Thymus (tissue), 11 donors: ENCODE results near the gene NHLH1. TPM values are rescaled to one million over a fixed set of nuclear protein-coding genes. Genes with fewer than 3 reads are reported as not detected.

ENCODE experiments used
- DNase-seq, 9 donors: peaks; one replicate each; pipeline ENCODE4 v3.0.0-alpha.2; 2013; ENCODE audit warnings: low spot score in 9 of 9, low read depth in 6 of 9, missing footprints in 1 of 9
- H3K27ac ChIP-seq, 2 donors: one replicate each; pipeline ENCODE4 v1.5.1; 2013; ENCODE audit warnings: control low read depth in 1 of 2, low read depth in 1 of 2, low read length in 1 of 2, mild to moderate bottlenecking in 1 of 2, moderate library complexity in 1 of 2
- H3K27me3 ChIP-seq, 2 donors: one replicate each; pipeline ENCODE4 v1.5.1; 2013; ENCODE audit warnings: low read length in 1 of 2; ENCODE audit not compliant: control insufficient read depth in 2 of 2, insufficient read depth in 1 of 2
- H3K36me3 ChIP-seq, 2 donors: one replicate each; pipeline ENCODE4 v1.5.1; 2013; ENCODE audit warnings: low read length in 1 of 2, mild to moderate bottlenecking in 1 of 2, moderate library complexity in 1 of 2; ENCODE audit not compliant: control insufficient read depth in 2 of 2, insufficient read depth in 2 of 2
- H3K4me1 ChIP-seq, 2 donors: one replicate each; pipeline ENCODE4 v1.5.1; 2013; ENCODE audit warnings: low read length in 2 of 2; ENCODE audit not compliant: control insufficient read depth in 2 of 2, insufficient read depth in 2 of 2
- H3K4me3 ChIP-seq, 2 donors: one replicate each; pipeline ENCODE4 v1.5.1; 2013; ENCODE audit warnings: low read length in 2 of 2, control low read depth in 1 of 2, mild to moderate bottlenecking in 1 of 2
- H3K9me3 ChIP-seq, 2 donors: one replicate each; pipeline ENCODE4 v1.5.1; 2013; ENCODE audit warnings: low read length in 1 of 2, mild to moderate bottlenecking in 1 of 2; ENCODE audit not compliant: control insufficient read depth in 2 of 2, insufficient read depth in 1 of 2
- WGBS: extraction: QIAGEN DNeasy Blood & Tissue Kit; methylation state at CpG from one replicate; pipeline ENCODE4 v1.1.7; 2013; 5-methylcytosine and 5-hydroxymethylcytosine counted together
- polyA plus RNA-seq: library from polyadenylated mRNA; stranded (reverse); fragments of 200-250 nt; gene quantifications from one replicate; pipeline ENCODE4 v1.2.3, GENCODE V29; 2013
- total RNA-seq: library from RNA; stranded (reverse); fragments of 120-200 nt; gene quantifications from one replicate; pipeline ENCODE4 v1.2.4, GENCODE V29; 2013
- donor health status: healthy.

The NHLH1 gene
- total and polyA plus RNA-seq, 2 donors: 0.05 to 0.43 TPM

DNA sequence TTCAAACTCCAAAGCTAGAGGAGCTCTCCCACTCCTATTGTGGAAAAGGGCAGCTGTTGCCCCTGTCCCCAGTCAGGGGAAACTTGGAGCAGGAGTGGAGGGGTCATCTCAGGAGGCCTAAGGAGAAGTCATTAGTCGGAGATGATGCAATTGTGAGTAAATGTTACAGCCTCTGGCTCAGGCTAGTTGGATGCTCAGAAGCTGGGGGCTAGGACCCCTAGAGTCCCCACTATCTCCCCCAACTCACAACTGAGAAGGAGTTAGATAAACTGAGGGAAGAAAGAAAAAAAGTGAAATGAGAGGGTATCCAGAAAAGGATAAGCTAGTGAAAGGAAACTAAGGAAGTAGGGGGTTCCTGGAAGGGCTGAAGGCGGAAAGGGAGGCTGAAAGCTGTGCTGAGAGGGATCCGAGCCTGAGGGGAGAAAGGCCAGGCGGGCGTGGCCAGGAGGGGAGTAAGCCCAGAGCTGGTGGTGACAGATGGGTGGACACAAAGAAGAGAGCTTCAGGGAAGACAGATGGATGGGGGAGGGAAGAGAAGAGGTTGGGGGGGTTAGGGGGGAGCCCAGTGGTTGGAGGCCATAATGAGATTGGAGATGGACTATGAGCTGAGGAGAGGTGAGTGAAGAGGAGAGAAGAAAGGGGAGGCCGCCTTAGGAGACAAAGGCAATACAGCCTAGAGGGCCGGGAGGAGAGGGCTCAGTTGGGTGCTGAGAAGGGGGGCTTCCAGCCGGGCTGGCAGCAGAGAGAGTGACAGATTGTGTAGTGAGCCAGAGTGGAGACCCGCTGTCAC is 4.5 kb upstream of the NHLH1 start:
- no peak for DNase-seq
- Histone ChIP-seq H3K9me3 (no peaks in the 10 kb centered on the region), H3K4me1 (no peaks in the 10 kb centered on the region), H3K4me3 (no peak overlapping the region), H3K27me3 (peaks cover 0 to 3% of the 10 kb centered on the region in 2 donors), H3K36me3 (peaks cover 24 to 32% of the 10 kb centered on the region in 2 donors), H3K27ac (no peak overlapping the region)
- WGBS: 96% methylated on average over 9 of the region's 9 CpGs

DNA sequence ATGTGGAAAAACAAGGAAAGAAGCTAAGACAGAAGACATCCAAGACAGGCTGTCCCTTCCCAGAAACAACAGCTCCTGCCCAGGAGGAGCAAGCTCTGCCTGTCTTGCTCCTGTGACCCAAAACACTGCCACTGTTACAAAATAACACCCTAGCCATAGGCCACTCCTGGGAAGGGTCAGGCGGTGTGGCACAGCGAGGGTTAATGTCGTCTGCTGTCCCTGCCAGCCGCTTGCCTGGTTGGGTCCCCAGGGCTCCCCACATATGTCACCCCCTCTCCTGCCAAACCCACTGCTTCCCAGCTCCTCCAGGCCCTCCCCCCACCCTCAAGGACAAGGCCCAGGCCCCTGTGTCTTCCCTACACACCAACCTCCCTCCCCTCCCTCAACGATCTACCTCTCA is 3.9 kb upstream of the NHLH1 start:
- DNase-seq: no peak
- peaks cover 18 to 26% of the 10 kb centered on the region in 2 donors for H3K36me3 ChIP-seq
- H3K27me3 ChIP-seq: peaks cover 0 to 3% of the 10 kb centered on the region in 2 donors
- no peaks in the 10 kb centered on the region for H3K9me3 ChIP-seq
- H3K27ac ChIP-seq: no peak overlapping the region
- H3K4me1 ChIP-seq: no peaks in the 10 kb centered on the region
- WGBS: 88% methylated on average over 5 of the region's 5 CpGs
- H3K4me3 ChIP-seq: no peak overlapping the region

DNA sequence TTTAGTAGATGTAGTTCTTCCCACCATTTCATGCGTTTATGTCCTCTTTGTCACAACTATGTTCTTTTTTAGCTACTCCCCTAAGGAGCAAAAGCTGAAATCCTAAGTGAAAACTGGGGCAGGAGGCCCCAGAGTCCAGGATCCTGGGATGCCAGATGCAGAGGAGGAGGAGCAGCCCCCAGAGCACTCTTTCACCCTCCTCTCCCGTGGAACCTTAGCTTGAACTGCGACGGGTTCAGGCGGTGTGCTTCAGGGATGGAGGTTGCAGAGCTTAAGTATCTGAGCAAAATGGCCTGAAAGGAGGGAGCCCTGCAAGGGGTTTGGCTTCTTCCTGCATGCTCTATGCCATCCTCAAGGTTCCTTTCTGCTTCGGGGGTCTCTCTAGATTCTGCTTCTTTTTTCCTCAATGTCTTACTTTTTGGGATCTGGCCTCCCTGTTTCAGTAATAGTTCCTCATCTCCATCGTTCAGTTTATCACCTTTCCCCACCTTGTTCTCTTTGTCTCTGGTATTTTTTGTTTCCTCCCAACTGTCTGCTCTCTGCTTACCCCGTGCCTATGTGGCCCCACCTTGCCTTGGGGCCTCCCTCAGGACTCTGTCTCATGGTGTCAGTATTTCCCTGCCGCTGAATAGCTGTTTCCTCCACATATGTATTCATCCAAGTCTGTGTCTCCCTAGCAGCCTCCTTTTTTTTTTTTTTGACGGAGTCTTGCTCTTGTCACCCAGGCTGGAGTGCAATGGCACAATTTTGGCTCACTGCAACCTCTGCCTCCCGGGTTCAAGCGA is 2.7 kb upstream of the NHLH1 start:
- WGBS: 86% methylated on average over 12 of the region's 12 CpGs
- peaks cover 11 to 16% of the 10 kb centered on the region in 2 donors for H3K36me3 ChIP-seq
- DNase-seq: no peak
- no peaks in the 10 kb centered on the region for H3K9me3 ChIP-seq
- H3K4me1 ChIP-seq: no peaks in the 10 kb centered on the region
- no peak overlapping the region for H3K4me3 ChIP-seq
- no peak overlapping the region for H3K27ac ChIP-seq
- peaks cover 0 to 3% of the 10 kb centered on the region in 2 donors for H3K27me3 ChIP-seq

DNA sequence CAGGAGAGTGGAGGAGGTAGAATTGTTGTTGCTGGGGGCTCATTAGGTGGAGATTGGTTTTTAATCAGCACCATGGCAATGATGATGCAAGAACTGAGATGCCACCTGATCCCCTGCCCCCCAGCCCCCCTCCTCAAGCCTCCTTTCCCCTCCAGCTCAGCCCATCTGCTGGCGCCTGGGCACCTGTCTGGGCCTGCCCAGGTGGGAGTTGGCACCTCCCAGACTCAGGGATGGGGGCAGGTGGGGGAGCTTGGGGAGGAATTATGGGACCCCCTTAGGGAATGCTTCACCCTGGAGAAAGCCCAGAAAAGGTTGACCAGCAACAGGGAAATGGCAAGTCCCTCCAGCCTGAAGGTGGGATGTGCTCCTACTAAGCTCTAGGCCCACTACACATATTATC is 1.5 kb upstream of the NHLH1 start:
- no peak for DNase-seq
- WGBS: 81% methylated on average over 1 of the region's 1 CpG

DNA sequence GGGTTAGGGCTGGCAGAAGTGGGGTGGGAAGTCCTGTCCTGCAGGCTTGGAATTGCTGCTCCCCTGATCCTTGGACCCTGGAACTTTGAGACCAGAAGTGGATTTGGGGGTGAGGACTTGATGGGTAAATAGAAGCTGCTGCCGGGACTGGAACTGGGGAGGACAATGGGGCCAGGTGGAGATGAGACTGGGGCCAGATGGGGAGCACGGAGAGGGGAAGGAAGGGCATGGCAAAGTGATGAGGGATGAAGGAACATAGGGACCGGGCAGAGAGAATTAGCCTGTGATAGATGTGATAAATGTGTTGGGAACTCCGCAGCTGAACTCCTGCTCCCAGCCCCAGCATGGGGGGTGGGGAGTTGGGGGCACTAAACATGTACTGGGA is 637 bp downstream of the NHLH1 start:
- H3K4me1 ChIP-seq: no peaks in the 10 kb centered on the region
- no peaks in the 10 kb centered on the region for H3K9me3 ChIP-seq
- H3K36me3 ChIP-seq: no peaks in the 10 kb centered on the region
- no peak overlapping the region for H3K4me3 ChIP-seq
- DNase-seq: no peak
- no peak overlapping the region for H3K27ac ChIP-seq
- H3K27me3 ChIP-seq: peaks cover 0 to 3% of the 10 kb centered on the region in 2 donors
- WGBS: 59% methylated on average over 4 of the region's 4 CpGs

More for the DNA sequence above, 1.5 kb upstream of the NHLH1 start:
- H3K9me3 ChIP-seq: no peaks in the 10 kb centered on the region
- H3K36me3 ChIP-seq: peaks cover 2 to 6% of the 10 kb centered on the region in 2 donors
- H3K4me1 ChIP-seq: no peaks in the 10 kb centered on the region
- no peak overlapping the region for H3K4me3 ChIP-seq
- peaks cover 0 to 3% of the 10 kb centered on the region in 2 donors for H3K27me3 ChIP-seq
- H3K27ac ChIP-seq: no peak overlapping the region

DNA sequence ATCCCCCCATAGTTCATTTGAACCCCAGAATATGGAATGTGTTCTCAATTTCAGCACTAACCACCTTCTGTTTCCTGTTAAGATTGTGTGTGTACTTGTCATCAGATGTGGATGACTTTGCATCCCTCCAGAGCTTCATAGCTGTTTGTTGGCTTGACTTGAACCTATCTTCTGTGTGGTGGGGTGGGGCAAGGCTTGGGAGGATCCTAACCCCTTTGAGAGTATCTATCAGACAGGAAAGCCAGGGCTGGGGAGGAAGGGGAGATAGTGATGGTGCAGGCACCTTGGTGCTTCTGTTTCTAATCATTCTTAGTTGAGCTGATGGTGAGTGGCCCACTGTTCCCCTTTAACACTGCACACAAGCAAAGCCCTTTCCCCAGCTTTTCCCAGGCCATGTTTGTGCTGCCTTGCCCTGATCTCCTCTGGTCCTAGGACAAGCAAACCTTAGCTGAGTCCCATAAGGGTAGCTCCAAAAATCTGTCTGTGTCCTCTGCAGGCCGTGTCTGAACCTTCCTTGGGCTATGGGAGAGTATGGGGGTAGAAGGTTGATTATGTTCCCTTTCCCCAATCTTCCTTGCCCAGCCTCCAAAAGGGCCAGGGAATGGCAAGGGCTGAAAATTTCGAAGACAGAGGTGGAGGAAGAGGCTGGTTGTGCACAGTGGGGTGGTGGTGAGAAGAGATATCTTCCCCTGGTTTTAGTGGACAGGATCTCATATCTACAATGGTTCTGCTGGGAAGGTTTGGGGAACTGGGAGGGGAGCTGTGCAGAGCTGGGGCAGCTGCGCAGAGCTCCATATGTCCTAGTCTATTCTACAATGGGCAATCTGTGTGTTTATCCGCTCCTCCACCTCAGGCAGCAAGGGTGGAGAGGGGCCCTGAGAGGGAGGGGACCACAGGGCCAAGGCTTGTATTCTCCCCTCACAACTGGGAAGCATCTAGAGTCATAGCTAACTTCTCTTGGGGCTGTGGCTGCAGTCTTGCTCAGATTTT is 1.4 kb downstream of the NHLH1 start:
- H3K27ac ChIP-seq: no peak overlapping the region
- H3K4me3 ChIP-seq: no peak overlapping the region
- H3K36me3 ChIP-seq: no peaks in the 10 kb centered on the region
- H3K9me3 ChIP-seq: no peaks in the 10 kb centered on the region
- WGBS: 93% methylated on average over 4 of the region's 4 CpGs
- no peak for DNase-seq
- H3K4me1 ChIP-seq: no peaks in the 10 kb centered on the region
- peaks cover 0 to 3% of the 10 kb centered on the region in 2 donors for H3K27me3 ChIP-seq

DNA sequence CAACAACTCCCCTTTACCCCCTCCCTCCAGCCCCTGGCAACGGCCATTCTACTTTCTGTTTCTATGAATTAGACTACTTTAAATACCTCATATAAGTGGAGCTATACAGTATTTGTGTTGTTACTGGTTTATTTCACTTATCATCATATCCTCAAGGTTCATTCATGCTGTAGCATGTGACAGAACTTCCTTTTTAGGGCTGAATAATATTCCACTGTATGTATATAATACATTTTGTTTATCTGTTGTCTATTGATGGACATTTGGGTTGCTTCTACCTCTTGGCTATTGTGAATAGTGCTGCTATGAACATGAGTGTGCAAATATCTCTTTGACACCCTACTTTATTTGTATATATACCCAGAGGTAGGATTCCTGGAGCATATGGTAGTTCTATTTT is 2.2 kb downstream of the NHLH1 start:
- no peak overlapping the region for H3K27ac ChIP-seq
- peaks cover 0 to 3% of the 10 kb centered on the region in 2 donors for H3K27me3 ChIP-seq
- H3K4me1 ChIP-seq: no peaks in the 10 kb centered on the region
- H3K9me3 ChIP-seq: no peaks in the 10 kb centered on the region
- H3K4me3 ChIP-seq: no peak overlapping the region
- DNase-seq: no peak
- H3K36me3 ChIP-seq: no peaks in the 10 kb centered on the region
- 76% methylated on average over 1 of the region's 1 CpG for WGBS

DNA sequence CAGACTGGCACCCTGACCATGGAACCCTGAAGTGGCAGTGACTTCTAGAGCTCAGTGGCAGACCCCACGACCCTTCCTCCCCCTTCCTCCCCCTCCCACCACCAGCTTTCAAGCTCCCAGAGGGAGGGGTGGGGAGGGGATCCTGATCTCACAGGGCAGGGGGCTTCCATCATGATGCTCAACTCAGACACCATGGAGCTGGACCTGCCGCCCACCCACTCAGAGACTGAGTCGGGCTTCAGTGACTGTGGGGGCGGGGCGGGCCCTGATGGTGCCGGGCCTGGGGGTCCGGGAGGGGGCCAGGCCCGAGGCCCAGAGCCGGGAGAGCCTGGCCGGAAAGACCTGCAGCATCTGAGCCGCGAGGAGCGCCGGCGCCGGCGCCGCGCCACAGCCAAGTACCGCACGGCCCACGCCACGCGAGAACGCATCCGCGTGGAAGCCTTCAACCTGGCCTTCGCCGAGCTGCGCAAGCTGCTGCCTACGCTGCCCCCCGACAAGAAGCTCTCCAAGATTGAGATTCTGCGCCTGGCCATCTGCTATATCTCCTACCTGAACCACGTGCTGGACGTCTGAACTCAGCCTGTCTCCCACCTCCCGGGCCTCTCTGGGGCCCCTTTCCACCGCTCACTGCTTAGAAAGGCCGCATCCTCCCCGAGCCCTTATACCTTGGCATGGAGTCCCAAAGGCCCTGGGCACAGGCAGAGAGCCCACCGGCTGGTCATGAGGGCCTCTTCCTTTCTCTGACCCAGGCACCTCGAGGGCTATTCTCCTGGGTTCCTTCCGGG is 3.9 kb downstream of the NHLH1 start:
- Histone ChIP-seq H3K27me3 (peaks cover 0 to 3% of the 10 kb centered on the region in 2 donors), H3K9me3 (no peaks in the 10 kb centered on the region), H3K36me3 (no peaks in the 10 kb centered on the region), H3K27ac (no peak overlapping the region), H3K4me1 (peaks cover 0 to 10% of the 10 kb centered on the region in 2 donors), H3K4me3 (no peak overlapping the region)
- DNase-seq: no peak
- 92% methylated on average over 42 of the region's 42 CpGs for WGBS
